ENCODE data around the gene SEZ6. TPM values are rescaled to one million over a fixed set of nuclear protein-coding genes. Genes with fewer than 3 reads are reported as not detected.

Gene SEZ6, protein sequence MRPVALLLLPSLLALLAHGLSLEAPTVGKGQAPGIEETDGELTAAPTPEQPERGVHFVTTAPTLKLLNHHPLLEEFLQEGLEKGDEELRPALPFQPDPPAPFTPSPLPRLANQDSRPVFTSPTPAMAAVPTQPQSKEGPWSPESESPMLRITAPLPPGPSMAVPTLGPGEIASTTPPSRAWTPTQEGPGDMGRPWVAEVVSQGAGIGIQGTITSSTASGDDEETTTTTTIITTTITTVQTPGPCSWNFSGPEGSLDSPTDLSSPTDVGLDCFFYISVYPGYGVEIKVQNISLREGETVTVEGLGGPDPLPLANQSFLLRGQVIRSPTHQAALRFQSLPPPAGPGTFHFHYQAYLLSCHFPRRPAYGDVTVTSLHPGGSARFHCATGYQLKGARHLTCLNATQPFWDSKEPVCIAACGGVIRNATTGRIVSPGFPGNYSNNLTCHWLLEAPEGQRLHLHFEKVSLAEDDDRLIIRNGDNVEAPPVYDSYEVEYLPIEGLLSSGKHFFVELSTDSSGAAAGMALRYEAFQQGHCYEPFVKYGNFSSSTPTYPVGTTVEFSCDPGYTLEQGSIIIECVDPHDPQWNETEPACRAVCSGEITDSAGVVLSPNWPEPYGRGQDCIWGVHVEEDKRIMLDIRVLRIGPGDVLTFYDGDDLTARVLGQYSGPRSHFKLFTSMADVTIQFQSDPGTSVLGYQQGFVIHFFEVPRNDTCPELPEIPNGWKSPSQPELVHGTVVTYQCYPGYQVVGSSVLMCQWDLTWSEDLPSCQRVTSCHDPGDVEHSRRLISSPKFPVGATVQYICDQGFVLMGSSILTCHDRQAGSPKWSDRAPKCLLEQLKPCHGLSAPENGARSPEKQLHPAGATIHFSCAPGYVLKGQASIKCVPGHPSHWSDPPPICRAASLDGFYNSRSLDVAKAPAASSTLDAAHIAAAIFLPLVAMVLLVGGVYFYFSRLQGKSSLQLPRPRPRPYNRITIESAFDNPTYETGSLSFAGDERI
- total RNA-seq (not detected), polyA plus RNA-seq (under 1 TPM in 1 of 3 donors, not detected in 2; 0.04 TPM)
- long read RNA-seq, donor 1, partial matches to known transcripts: 0 of 1 reads
- long read RNA-seq, donor 1, other reads (novel, unspliced or antisense): 1 of 1 reads
- long read RNA-seq, donor 2: 0 reads

DNA sequence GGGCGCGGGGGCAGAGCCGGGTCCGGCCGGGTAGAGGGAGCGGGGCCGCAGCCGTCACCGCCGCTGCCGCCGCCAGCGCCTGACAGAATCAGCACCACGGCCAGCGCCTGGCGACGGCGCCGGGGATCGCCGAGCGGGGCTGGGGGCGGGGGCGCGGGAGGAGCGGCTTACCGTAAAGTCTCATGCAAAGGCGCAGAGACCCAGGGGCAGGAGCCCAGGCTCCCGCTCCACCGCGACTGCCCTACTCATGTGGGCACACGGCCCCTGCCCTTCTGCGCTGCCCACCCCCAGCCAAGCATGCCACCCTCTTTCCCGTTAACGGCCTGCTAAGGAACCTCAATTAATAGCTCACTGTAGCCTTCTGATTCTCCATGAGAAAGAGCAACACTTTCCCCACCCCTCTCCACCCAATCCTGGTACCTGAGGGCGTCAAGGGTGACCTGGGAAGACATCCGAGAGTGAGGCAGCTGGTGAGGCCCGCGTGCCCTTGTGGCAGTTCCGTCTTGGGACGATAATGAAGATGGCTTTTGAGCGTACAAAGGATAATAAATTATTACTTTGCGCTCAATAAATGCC, at the start of gene SEZ6:
TSS of gene SEZ6 (minus strand) at position 98 of the 576 bp plus-strand sequence. CDS start 164 bp downstream, outside the sequence.
- Histone ChIP-seq H3K4me3 (no peak within 1 kb of the TSS), H3K36me3 (ENCODE audit: insufficient read depth in 1 of 2, low read depth in 1 of 2) (no peaks in the 10 kb centered on the region), H3K4me1 (no peaks in the 10 kb centered on the region), H3K9me3 (no peaks in the 10 kb centered on the region), H3K27me3 (ENCODE audit: insufficient read depth in 3 of 3, low read length in 2 of 3) (peaks cover 2 to 54% (median 10%) of the 10 kb centered on the region in 3 donors), H3K27ac (no peak within 1 kb of the TSS)
- TF ChIP-seq, protein P1, sequence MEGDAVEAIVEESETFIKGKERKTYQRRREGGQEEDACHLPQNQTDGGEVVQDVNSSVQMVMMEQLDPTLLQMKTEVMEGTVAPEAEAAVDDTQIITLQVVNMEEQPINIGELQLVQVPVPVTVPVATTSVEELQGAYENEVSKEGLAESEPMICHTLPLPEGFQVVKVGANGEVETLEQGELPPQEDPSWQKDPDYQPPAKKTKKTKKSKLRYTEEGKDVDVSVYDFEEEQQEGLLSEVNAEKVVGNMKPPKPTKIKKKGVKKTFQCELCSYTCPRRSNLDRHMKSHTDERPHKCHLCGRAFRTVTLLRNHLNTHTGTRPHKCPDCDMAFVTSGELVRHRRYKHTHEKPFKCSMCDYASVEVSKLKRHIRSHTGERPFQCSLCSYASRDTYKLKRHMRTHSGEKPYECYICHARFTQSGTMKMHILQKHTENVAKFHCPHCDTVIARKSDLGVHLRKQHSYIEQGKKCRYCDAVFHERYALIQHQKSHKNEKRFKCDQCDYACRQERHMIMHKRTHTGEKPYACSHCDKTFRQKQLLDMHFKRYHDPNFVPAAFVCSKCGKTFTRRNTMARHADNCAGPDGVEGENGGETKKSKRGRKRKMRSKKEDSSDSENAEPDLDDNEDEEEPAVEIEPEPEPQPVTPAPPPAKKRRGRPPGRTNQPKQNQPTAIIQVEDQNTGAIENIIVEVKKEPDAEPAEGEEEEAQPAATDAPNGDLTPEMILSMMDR (IDR thresholded peaks at IDR 0.05): peak; percentile 20
- peak; percentile 77 to 83 for DNase-seq
- 4 to 5% (median 4%) methylated on average over 26 to 43 of the region's 43 CpGs for WGBS, 3 donors
- intact Hi-C loops (cut with DNase I): no loop called here
- peak; percentile 81 to 91 (median 90) for ATAC-seq

DNA sequence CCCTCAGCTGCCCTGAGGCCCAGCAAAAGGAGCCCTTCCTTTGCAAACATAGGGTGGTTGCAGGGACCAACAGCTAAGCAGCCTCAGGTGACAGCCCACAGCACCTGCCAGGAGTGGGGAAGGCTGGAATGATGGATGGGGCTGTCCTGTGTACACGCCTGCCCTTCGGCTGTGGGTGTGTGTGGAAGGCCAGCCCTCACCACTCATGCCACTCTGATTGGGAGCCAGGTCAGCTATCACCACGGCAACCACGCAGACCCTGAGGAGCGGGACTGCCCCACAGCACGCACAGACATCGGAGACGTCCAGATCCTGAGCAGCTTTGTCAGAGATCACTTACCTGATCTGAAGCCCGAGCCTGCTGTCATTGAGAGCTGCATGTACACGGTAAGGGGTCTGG, 49.0 kb upstream of the SEZ6 start:
- Histone ChIP-seq H3K9me3 (no peaks in the 10 kb centered on the region), H3K27ac (no peak overlapping the region), H3K27me3 (ENCODE audit: insufficient read depth in 3 of 3, low read length in 2 of 3) (peaks cover 0 to 1% (median 0%) of the 10 kb centered on the region in 3 donors), H3K4me1 (no peaks in the 10 kb centered on the region), H3K4me3 (no peak overlapping the region), H3K36me3 (ENCODE audit: insufficient read depth in 1 of 2, low read depth in 1 of 2) (no peaks in the 10 kb centered on the region)
- ATAC-seq (no peak), DNase-seq (no peak)
- intact Hi-C loops (cut with DNase I): no loop called here
- 79 to 87% (median 87%) methylated on average over 10 of the region's 10 CpGs for WGBS, 3 donors
- TF ChIP-seq, protein P1 (IDR thresholded peaks at IDR 0.05): no peak

DNA sequence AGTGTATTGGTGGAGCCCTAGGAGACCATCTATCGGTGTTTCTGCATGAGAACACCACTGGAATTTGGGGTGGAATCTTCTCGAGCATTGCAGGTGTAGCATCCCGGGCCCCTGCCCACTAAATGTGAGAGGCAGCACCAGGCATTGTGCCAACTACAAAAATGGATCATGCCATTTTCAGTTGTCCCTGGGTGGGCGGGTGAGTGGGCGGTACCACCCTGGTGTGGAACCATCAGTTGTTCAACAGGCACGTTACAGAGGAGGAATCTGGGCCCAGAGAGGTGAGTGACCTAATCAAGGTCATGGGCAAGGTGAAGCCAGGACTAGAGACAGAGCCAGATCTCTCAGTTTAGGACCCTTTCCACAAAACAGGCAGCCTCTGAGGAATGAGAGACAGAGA, 45.9 kb upstream of the SEZ6 start:
- 62 to 75% (median 70%) methylated on average over 6 of the region's 6 CpGs for WGBS, 3 donors

DNA sequence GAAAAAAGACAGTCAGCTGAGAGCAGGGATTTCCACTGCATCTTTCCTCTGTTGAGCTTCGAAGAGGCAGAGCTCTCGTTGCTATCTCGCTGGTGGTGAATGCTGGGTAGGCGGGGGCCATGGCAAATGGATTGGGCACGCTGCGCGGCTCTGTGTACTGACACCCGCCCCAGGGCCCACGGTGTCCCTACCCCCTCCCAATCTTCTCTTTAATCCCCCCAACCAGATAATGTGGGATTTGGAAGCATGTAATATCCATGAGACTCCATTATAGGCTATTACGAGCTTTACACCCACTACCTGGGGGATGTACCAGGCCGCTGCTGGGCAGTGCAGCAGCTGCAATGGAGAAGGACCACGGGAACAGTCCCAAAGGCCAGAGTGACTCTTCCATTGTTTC, 45.4 kb upstream of the SEZ6 start:
- H3K9me3 ChIP-seq: no peaks in the 10 kb centered on the region
- DNase-seq: no peak
- TF ChIP-seq, protein P1 (IDR thresholded peaks at IDR 0.05): no peak
- intact Hi-C loops (cut with DNase I): no loop called here
- no peak for ATAC-seq
- no peak overlapping the region for H3K4me3 ChIP-seq
- H3K27me3 ChIP-seq (ENCODE audit: insufficient read depth in 3 of 3, low read length in 2 of 3): peaks cover 0 to 1% (median 0%) of the 10 kb centered on the region in 3 donors
- no peaks in the 10 kb centered on the region for H3K4me1 ChIP-seq
- 56 to 71% (median 62%) methylated on average over 12 of the region's 12 CpGs for WGBS, 3 donors
- no peak overlapping the region for H3K27ac ChIP-seq
- no peaks in the 10 kb centered on the region for H3K36me3 ChIP-seq (ENCODE audit: insufficient read depth in 1 of 2, low read depth in 1 of 2)

More for the DNA sequence above, 45.9 kb upstream of the SEZ6 start:
- DNase-seq (no peak), ATAC-seq (no peak)
- TF ChIP-seq, protein P1 (IDR thresholded peaks at IDR 0.05): no peak
- Histone ChIP-seq H3K4me3 (no peak overlapping the region), H3K27ac (no peak overlapping the region), H3K27me3 (ENCODE audit: insufficient read depth in 3 of 3, low read length in 2 of 3) (peaks cover 0 to 1% (median 0%) of the 10 kb centered on the region in 3 donors), H3K4me1 (no peaks in the 10 kb centered on the region), H3K9me3 (no peaks in the 10 kb centered on the region), H3K36me3 (ENCODE audit: insufficient read depth in 1 of 2, low read depth in 1 of 2) (no peaks in the 10 kb centered on the region)
- intact Hi-C loops (cut with DNase I): no loop called here
